H1 (cell line): ENCODE data around the gene PIGC. TPM values are rescaled to one million over a fixed set of nuclear protein-coding genes. Genes with fewer than 3 reads are reported as not detected.
A peak's percentile ranks its signal among the peaks of the same experiment; 100 is the strongest.

Experiments used
- CTCF ChIA-PET: fragments of 300-600 bp; sonication (Branson Sonifier 250); formaldehyde crosslinking; loops from one replicate; lab custom pipeline; 2021; ENCODE audit not compliant: partially characterized antibody; lab: Charles Lee
- POLR2A ChIA-PET: fragments of 300-600 bp; sonication (Branson Sonifier 250); formaldehyde crosslinking; loops from one replicate; lab custom pipeline; 2021; ENCODE audit warnings: inconsistent platforms; ENCODE audit not compliant: partially characterized antibody; lab: Charles Lee
- DNase-seq, 2 experiments: peaks; one replicate each; pipeline versions ENCODE4 v3.0.0 to v3.0.0-alpha.2; 2010 to 2022; ENCODE audit warnings: low spot score in 2 of 2, low read depth in 1 of 2, mixed read lengths in 1 of 2
- FAIRE-seq: peaks from 2 replicates; lab custom pipeline; 2011; peaks lifted over from hg19 to GRCh38; lab: Jason Lieb, UNC
- H2AFZ ChIP-seq: 2 replicates; pipeline ENCODE4 v1.8.1; 2012; ENCODE audit warnings: low read length, inconsistent platforms
- H2AK5ac ChIP-seq: 2 replicates; pipeline ENCODE4 v1.6.1; 2013; ENCODE audit warnings: low read depth, low read length
- H2BK120ac ChIP-seq: replicated peaks from 2 replicates; pipeline ENCODE3; 2013; ENCODE audit warnings: low read depth, low read length, inconsistent platforms
- H2BK12ac ChIP-seq: 2 replicates; pipeline ENCODE4 v1.6.1; 2013; ENCODE audit warnings: low read depth, low read length
- H2BK15ac ChIP-seq: 2 replicates; pipeline ENCODE4 v1.6.1; 2013; ENCODE audit warnings: low read length
- H2BK20ac ChIP-seq: 2 replicates; pipeline ENCODE4 v1.6.1; 2013; ENCODE audit warnings: low read length
- H2BK5ac ChIP-seq: 2 replicates; pipeline ENCODE4 v1.6.1; 2013; ENCODE audit warnings: low read depth, low read length
- H3K14ac ChIP-seq: 2 replicates; pipeline ENCODE4 v1.6.1; 2013; ENCODE audit warnings: inconsistent platforms; ENCODE audit not compliant: insufficient read length
- H3K18ac ChIP-seq: 2 replicates; pipeline ENCODE4 v1.6.1; 2013; ENCODE audit warnings: low read length; ENCODE audit errors: extremely low read depth
- H3K23ac ChIP-seq: 2 replicates; pipeline ENCODE4 v1.6.1; 2013; ENCODE audit warnings: inconsistent platforms; ENCODE audit not compliant: insufficient read length
- H3K23me2 ChIP-seq: 2 replicates; pipeline ENCODE4 v1.6.1; 2013; ENCODE audit warnings: low read depth, low read length
- H3K27ac ChIP-seq: 2 replicates; pipeline ENCODE4 v1.6.1; 2011; ENCODE audit warnings: low read depth, low read length, inconsistent platforms
- H3K27me3 ChIP-seq, 4 experiments: replicated peaks in 1 of 4; 1 replicate in 1 of 4; 2 replicates in 3 of 4; pipeline versions ENCODE4 v1.6.1 to v1.8.1; 2011 to 2013; ENCODE audit warnings: low read length in 3 of 4, mild to moderate bottlenecking in 3 of 4, inconsistent platforms in 2 of 4, mixed read lengths in 2 of 4, moderate library complexity in 1 of 4; ENCODE audit not compliant: control insufficient read depth in 3 of 4, insufficient read depth in 3 of 4; ENCODE audit errors: extremely low read depth in 1 of 4
- H3K36me3 ChIP-seq, 4 experiments: 2 replicates each; pipeline versions ENCODE4 v1.6.1 to v1.8.1; 2011 to 2013; ENCODE audit warnings: mild to moderate bottlenecking in 4 of 4, low read length in 3 of 4, moderate library complexity in 2 of 4, control low read depth in 1 of 4, inconsistent platforms in 1 of 4; ENCODE audit not compliant: insufficient read depth in 4 of 4, control insufficient read depth in 2 of 4
- H3K4ac ChIP-seq: replicated peaks from 2 replicates; pipeline ENCODE3; 2013; ENCODE audit warnings: low read length, low read depth, mixed read lengths, inconsistent platforms; ENCODE audit not compliant: insufficient read length
- H3K4me1 ChIP-seq, 4 experiments: replicated peaks in 1 of 4; 1 replicate in 1 of 4; 2 replicates in 3 of 4; pipeline versions ENCODE4 v1.6.1 to v1.8.1; 2011 to 2013; ENCODE audit warnings: low read length in 3 of 4, inconsistent platforms in 2 of 4, mixed read lengths in 1 of 4; ENCODE audit not compliant: insufficient read depth in 4 of 4, control insufficient read depth in 3 of 4
- H3K4me2 ChIP-seq, 2 experiments: 2 replicates each; pipeline versions ENCODE4 v1.6.1 to v1.8.1; 2011 to 2013; ENCODE audit warnings: low read depth in 2 of 2, low read length in 2 of 2, control low read depth in 1 of 2, inconsistent platforms in 1 of 2, mild to moderate bottlenecking in 1 of 2; ENCODE audit not compliant: insufficient read depth in 1 of 2
- H3K4me3 ChIP-seq, 4 experiments: fragments of 200-600, 300-600 bp in 1 of 4; sonication (generic), shearing (Covaris generic), sonication (Bioruptor Twin) in 1 of 4; 2 replicates each; pipeline versions ENCODE4 v1.5.1 to v1.8.1; 2011 to 2016; ENCODE audit warnings: low read length in 4 of 4, low read depth in 3 of 4, control low read depth in 2 of 4, inconsistent platforms in 2 of 4, mild to moderate bottlenecking in 2 of 4, mixed read lengths in 1 of 4, moderate library complexity in 1 of 4; ENCODE audit not compliant: insufficient read depth in 2 of 4; ENCODE audit errors: extremely low read depth in 1 of 4
- H3K56ac ChIP-seq: replicated peaks from 2 replicates; pipeline ENCODE3; 2013; ENCODE audit warnings: low read depth, mild to moderate bottlenecking, mixed read lengths, low read length, inconsistent platforms; ENCODE audit not compliant: insufficient read length
- H3K79me1 ChIP-seq: 2 replicates; pipeline ENCODE4 v1.6.1; 2013; ENCODE audit warnings: low read depth, low read length, control low read depth
- H3K79me2 ChIP-seq, 2 experiments: 2 replicates each; pipeline versions ENCODE4 v1.6.1 to v1.8.1; 2012 to 2013; ENCODE audit warnings: low read length in 2 of 2, mild to moderate bottlenecking in 2 of 2, inconsistent platforms in 1 of 2; ENCODE audit not compliant: insufficient read depth in 2 of 2, control insufficient read depth in 1 of 2
- H3K9ac ChIP-seq, 4 experiments: replicated peaks in 1 of 4; 1 replicate in 1 of 4; 2 replicates in 3 of 4; pipeline versions ENCODE4 v1.6.1 to v1.8.1; 2011 to 2013; ENCODE audit warnings: low read depth in 3 of 4, low read length in 3 of 4, control low read depth in 2 of 4, mild to moderate bottlenecking in 2 of 4, moderate library complexity in 2 of 4, inconsistent platforms in 1 of 4; ENCODE audit errors: extremely low read depth in 1 of 4
- H3K9me3 ChIP-seq, 2 experiments: 2 replicates each; pipeline versions ENCODE4 v1.6.1 to v1.8.1; 2012 to 2013; ENCODE audit warnings: mild to moderate bottlenecking in 2 of 2, moderate library complexity in 2 of 2, control low read depth in 1 of 2, inconsistent platforms in 1 of 2, low read depth in 1 of 2, low read length in 1 of 2, mixed read lengths in 1 of 2; ENCODE audit not compliant: insufficient read depth in 2 of 2
- H4K20me1 ChIP-seq, 2 experiments: replicated peaks in 1 of 2; 2 replicates each; pipeline versions ENCODE3 to v1.8.1; 2011 to 2013; ENCODE audit warnings: inconsistent platforms in 2 of 2, low read length in 2 of 2, mild to moderate bottlenecking in 1 of 2; ENCODE audit not compliant: insufficient read depth in 2 of 2, control insufficient read depth in 1 of 2
- H4K5ac ChIP-seq: 2 replicates; pipeline ENCODE4 v1.6.1; 2013; ENCODE audit warnings: low read length, low read depth, mixed read lengths, inconsistent platforms; ENCODE audit not compliant: insufficient read length
- H4K8ac ChIP-seq: 2 replicates; pipeline ENCODE4 v1.8.0; 2013; ENCODE audit warnings: mild to moderate bottlenecking, moderate library complexity, low read length, inconsistent platforms; ENCODE audit not compliant: insufficient read depth; ENCODE audit errors: extremely low read depth
- H4K91ac ChIP-seq: replicated peaks from 2 replicates; pipeline ENCODE3; 2013; ENCODE audit warnings: low read length, mixed read lengths, inconsistent platforms; ENCODE audit not compliant: insufficient read length
- BCL11A ChIP-seq, 2 experiments: IDR thresholded peaks; one replicate each; pipeline ENCODE4 v1.6.1; 2011; ENCODE audit warnings: low read depth in 2 of 2, low read length in 2 of 2, mild to moderate bottlenecking in 2 of 2
- CBX8 ChIP-seq: fragments of 300-800, 300-1000 bp; sonication (generic); IDR thresholded peaks from 2 replicates; pipeline ENCODE4 v1.7.1; 2016; ENCODE audit warnings: low read depth, low read length, borderline replicate concordance
- CEBPB ChIP-seq: IDR thresholded peaks from 2 replicates; pipeline ENCODE4 v1.6.1; 2012; ENCODE audit warnings: low read depth, low read length
- CHD2 ChIP-seq: IDR thresholded peaks from 2 replicates; pipeline ENCODE4 v1.6.1; 2012; ENCODE audit warnings: low read length, improper control_type of control experiment
- CREB1 ChIP-seq: IDR thresholded peaks from 2 replicates; pipeline ENCODE4 v1.6.1; 2012; ENCODE audit warnings: inconsistent platforms
- CTBP2 ChIP-seq: IDR thresholded peaks from 2 replicates; pipeline ENCODE4 v1.7.0; 2011; ENCODE audit warnings: borderline replicate concordance, mild to moderate bottlenecking, moderate library complexity, mixed read lengths, low read length; ENCODE audit not compliant: insufficient read depth, insufficient read length
- HDAC2 ChIP-seq, 2 experiments: fragments of 300-600 bp in 1 of 2; sonication (generic) in 1 of 2; IDR thresholded peaks; 2 replicates each; pipeline ENCODE4 v1.6.1; 2011 to 2012; ENCODE audit warnings: low read depth in 2 of 2, low read length in 2 of 2, mild to moderate bottlenecking in 2 of 2, moderate library complexity in 2 of 2, borderline replicate concordance in 1 of 2, inconsistent platforms in 1 of 2
- KDM1A ChIP-seq: fragments of 200-600, 300-600 bp; sonication (generic); IDR thresholded peaks from 2 replicates; pipeline ENCODE4 v1.7.1; 2016; ENCODE audit warnings: mild to moderate bottlenecking, low read length, borderline replicate concordance
- PHF8 ChIP-seq: fragments of 200-600 bp; sonication (generic); conservative IDR thresholded peaks from 2 replicates; pipeline ENCODE4 v1.7.1; 2012; ENCODE audit warnings: low read depth, mild to moderate bottlenecking, inconsistent platforms, low read length, moderate library complexity
- SIRT6 ChIP-seq: IDR thresholded peaks from one replicate; pipeline ENCODE4 v1.7.1; 2012; ENCODE audit warnings: low read length, inconsistent platforms
- SP1 ChIP-seq: IDR thresholded peaks from 2 replicates; pipeline ENCODE4 v1.6.1; 2011; ENCODE audit warnings: low read depth, low read length
- WGBS, 2 experiments: shearing (Covaris generic) in 1 of 2; methylation state at CpG; one replicate each; pipeline versions ENCODE4 v1.1.6 to v1.1.7; 2013 to 2015; ENCODE audit warnings: low lambda C conversion rate in 2 of 2, mixed read lengths in 2 of 2, inconsistent platforms in 1 of 2, low coverage in 1 of 2, missing lambda C conversion rate in 1 of 2; ENCODE audit not compliant: insufficient replicate concordance in 2 of 2, insufficient coverage in 1 of 2, insufficient read length in 1 of 2; ENCODE audit errors: extremely low coverage in 1 of 2, missing lambda C conversion rate in 1 of 2; 5-methylcytosine and 5-hydroxymethylcytosine counted together
- polyA plus RNA-seq, 7 experiments: library from polyadenylated mRNA; depleted of rRNA in 3 of 7; stranded (reverse) in 5 of 7; unstranded in 2 of 7; fragments of >200 nt in 5 of 7; fragments of 200-250 nt in 2 of 7; gene quantifications; 1 replicate in 5 of 7; 2 replicates in 1 of 7; 4 replicates in 1 of 7; pipeline versions ENCODE4 v1.2.1 to v1.2.3, GENCODE V29; 2011 to 2013; ENCODE audit warnings: missing spikeins in 2 of 7, mixed read lengths in 2 of 7
- total RNA-seq: library from RNA; stranded (reverse); fragmentation: NEBNext Ultra II Directional; extraction: Animal tissue kit (Norgen Biotek cat#: 25700); gene quantifications from 2 replicates; pipeline ENCODE4 v1.2.1, GENCODE V29; 2021
- TF ChIP-seq, protein P1 (sequence below): IDR thresholded peaks from 2 replicates; pipeline ENCODE4 v1.6.1; 2012; ENCODE audit warnings: inconsistent platforms
- TF ChIP-seq, protein P2 (sequence below): IDR thresholded peaks from 2 replicates; pipeline ENCODE4 v1.6.1; 2011; ENCODE audit warnings: low read depth, mild to moderate bottlenecking, low read length; ENCODE audit not compliant: insufficient read depth

The PIGC gene
- total and polyA plus RNA-seq, 2 of the 8 experiments (the other 6 are each of a cell fraction or from before 2014, with no cell fraction given) = 21.0 to 39.3 TPM

DNA sequence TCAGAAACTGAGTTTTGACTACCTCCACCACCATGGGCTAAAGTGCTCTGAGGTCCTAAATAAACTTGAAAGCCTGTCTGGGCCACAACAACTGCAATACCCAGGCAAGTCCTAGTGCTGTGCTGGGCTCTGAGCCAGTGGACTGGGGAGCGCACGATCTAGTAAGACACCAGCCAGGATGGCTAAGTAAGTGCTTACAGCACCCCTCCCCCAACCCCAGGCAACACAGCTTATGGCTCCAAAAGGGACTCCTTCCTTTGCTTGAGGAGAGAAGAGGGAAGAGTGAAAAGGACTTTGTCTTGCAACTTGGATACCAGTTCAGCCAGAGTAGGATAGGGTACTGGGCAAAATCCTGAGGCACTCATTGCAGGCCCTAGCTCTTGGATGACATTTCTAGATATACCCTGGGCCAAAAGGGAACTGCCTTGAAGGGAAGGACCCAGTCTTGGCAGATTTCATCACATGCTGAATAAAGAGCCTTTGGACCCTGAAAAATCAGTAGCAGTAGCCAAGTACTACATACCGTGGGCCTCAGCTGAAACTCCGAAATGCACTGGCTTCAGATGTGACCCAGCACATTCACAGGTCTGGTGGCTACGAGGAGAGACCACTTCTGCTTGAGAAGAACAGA lies 21.8 kb downstream of the PIGC start:
- Histone ChIP-seq H3K23ac (no peak overlapping the region), H3K79me2 (no peaks in the 10 kb centered on the region), H3K36me3 (no peaks in the 10 kb centered on the region), H3K18ac (no peak overlapping the region), H3K9ac (no peak overlapping the region), H3K27ac (no peak overlapping the region), H2BK5ac (no peak overlapping the region; the same call in 1 of the 2 replicates), H3K27me3 (no peaks in the 10 kb centered on the region), H3K4me1 (peaks cover 0 to 15% (median 3%) of the 10 kb centered on the region in 4 experiments; a peak in 3 of 7 replicates), H3K56ac (no peak overlapping the region), H2BK15ac (no peak overlapping the region), H3K23me2 (no peaks in the 10 kb centered on the region; the same call in 1 of the 2 replicates), H2AK5ac (0 out of 2 replicates have a peak overlapping the region, but pooled peaks have one; percentile 10), H3K4me3 (no peak overlapping the region), H4K5ac (no peak overlapping the region), H2AFZ (no peak overlapping the region), H2BK12ac (no peak overlapping the region), H3K14ac (no peak overlapping the region), H4K8ac (no peak overlapping the region), H4K91ac (no peak overlapping the region), H3K79me1 (no peaks in the 10 kb centered on the region), H2BK120ac (no peak overlapping the region), H3K4ac (no peak overlapping the region), H4K20me1 (no peaks in the 10 kb centered on the region), H2BK20ac (no peak overlapping the region), H3K9me3 (no peaks in the 10 kb centered on the region), H3K4me2 (no peak overlapping the region)
- ChIA-PET CTCF (interaction anchor here (0.7 to 1.2 kb wide), 3 partner anchors 20 to 438 kb away, joined by 3 to 6 read pairs (median 4); partner anchors contain the start of gene PIGC), POLR2A (no interaction called here)
- 92% methylated on average over 5 of the region's 5 CpGs; no CpG with 5 or more reads in 1 of the 2 experiments for WGBS, 2 experiments
- FAIRE-seq = no peak
- DNase-seq = no peak
- TF ChIP-seq SP1 (no peak), CHD2 (no peak), CTBP2 (no peak), CREB1 (no peak), KDM1A (no peak), CEBPB (no peak), PHF8 (no peak), HDAC2 (IDR thresholded peaks at IDR 0.05; ENCODE audit: borderline replicate concordance in 1 of 2, low read depth in 2 of 2, low read length in 2 of 2) (no peak), SIRT6 (no peak), CBX8 (no peak), BCL11A (IDR thresholded peaks at IDR 0.05; ENCODE audit: low read depth in 2 of 2, low read length in 2 of 2) (no peak)
- TF ChIP-seq, protein P1, sequence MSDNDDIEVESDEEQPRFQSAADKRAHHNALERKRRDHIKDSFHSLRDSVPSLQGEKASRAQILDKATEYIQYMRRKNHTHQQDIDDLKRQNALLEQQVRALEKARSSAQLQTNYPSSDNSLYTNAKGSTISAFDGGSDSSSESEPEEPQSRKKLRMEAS = no peak
- TF ChIP-seq, protein P2, sequence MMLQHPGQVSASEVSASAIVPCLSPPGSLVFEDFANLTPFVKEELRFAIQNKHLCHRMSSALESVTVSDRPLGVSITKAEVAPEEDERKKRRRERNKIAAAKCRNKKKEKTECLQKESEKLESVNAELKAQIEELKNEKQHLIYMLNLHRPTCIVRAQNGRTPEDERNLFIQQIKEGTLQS = no peak
